GM23338 (cell line): Measurements from ENCODE around the gene JAKMIP1. TPM values are rescaled to one million over a fixed set of nuclear protein-coding genes. Genes with fewer than 3 reads are reported as not detected.

Source experiments
- ATAC-seq: fragments of 200-7000 bp; cut with Tn5 transposase; 3 replicates; pipeline ENCODE4 v1.9.1; 2020
- DNase-seq: peaks from one replicate; pipeline ENCODE4 v3.0.0-alpha.2; 2015; ENCODE audit warnings: low spot score
- H2AFZ ChIP-seq: fragments of 200-600 bp; sonication (generic); 2 replicates; pipeline ENCODE4 v1.8.0; 2016; ENCODE audit warnings: antibody characterized with exemption, mild to moderate bottlenecking, moderate library complexity
- H3F3A ChIP-seq: fragments of 200-600 bp; sonication (generic); replicated peaks from 2 replicates; pipeline ENCODE4 v1.8.0; 2017; ENCODE audit warnings: antibody characterized with exemption, mixed run types, low read depth
- H3K27ac ChIP-seq: fragments of 200-600 bp; sonication (generic); 2 replicates; pipeline ENCODE4 v1.6.1; 2016; ENCODE audit warnings: low read depth
- H3K27me3 ChIP-seq: fragments of 200-600 bp; sonication (generic); 2 replicates; pipeline ENCODE4 v1.8.0; 2016; ENCODE audit warnings: mild to moderate bottlenecking, mixed run types, moderate library complexity; ENCODE audit not compliant: insufficient read depth
- H3K36me3 ChIP-seq: fragments of 200-600 bp; sonication (generic); 2 replicates; pipeline ENCODE4 v1.8.0; 2016; ENCODE audit warnings: mild to moderate bottlenecking; ENCODE audit not compliant: insufficient read depth
- H3K4me1 ChIP-seq: fragments of 200-600 bp; sonication (generic); 2 replicates; pipeline ENCODE4 v1.8.0; 2016; ENCODE audit warnings: mild to moderate bottlenecking, moderate library complexity; ENCODE audit not compliant: insufficient read depth
- H3K4me2 ChIP-seq: fragments of 200-600 bp; sonication (generic); 2 replicates; pipeline ENCODE4 v1.7.1; 2017; ENCODE audit warnings: mixed run types
- H3K4me3 ChIP-seq: fragments of 200-600 bp; sonication (generic); 2 replicates; pipeline ENCODE4 v1.6.1; 2016; ENCODE audit warnings: mixed run types
- H3K79me2 ChIP-seq: fragments of 200-600 bp; sonication (generic); replicated peaks from 2 replicates; pipeline ENCODE4 v1.8.0; 2017; ENCODE audit warnings: mild to moderate bottlenecking; ENCODE audit not compliant: insufficient read depth
- H3K9me2 ChIP-seq: fragments of 200-600 bp; sonication (generic); 2 replicates; pipeline ENCODE4 v1.8.0; 2017; ENCODE audit not compliant: insufficient read depth
- H4K20me1 ChIP-seq: fragments of 200-600 bp; sonication (generic); replicated peaks from 2 replicates; pipeline ENCODE4 v1.8.0; 2017; ENCODE audit warnings: mild to moderate bottlenecking; ENCODE audit not compliant: insufficient read depth
- H3K27ac Mint-ChIP-seq: 2 replicates; pipeline ENCODE4 v1.8.0; 2020; ENCODE audit warnings: inconsistent platforms, mild to moderate bottlenecking, moderate library complexity, mixed read lengths
- H3K27me3 Mint-ChIP-seq: 3 replicates; pipeline ENCODE4 v1.8.0; 2022; ENCODE audit warnings: low read depth, mild to moderate bottlenecking, moderate library complexity, mixed read lengths, inconsistent platforms; ENCODE audit not compliant: insufficient read depth, poor library complexity
- H3K36me3 Mint-ChIP-seq: 3 replicates; pipeline ENCODE4 v1.8.0; 2021; ENCODE audit warnings: low read depth, mild to moderate bottlenecking, inconsistent platforms, moderate library complexity, mixed read lengths
- H3K4me1 Mint-ChIP-seq: 3 replicates; pipeline ENCODE4 v1.8.0; 2020; ENCODE audit warnings: mild to moderate bottlenecking, inconsistent platforms, mixed read lengths
- H3K4me3 Mint-ChIP-seq: 3 replicates; pipeline ENCODE4 v1.8.0; 2021; ENCODE audit warnings: moderate library complexity, mild to moderate bottlenecking, inconsistent platforms, mixed read lengths
- H3K9me3 Mint-ChIP-seq: 3 replicates; pipeline ENCODE4 v1.8.0; 2020; ENCODE audit warnings: moderate library complexity, mild to moderate bottlenecking, inconsistent platforms, mixed read lengths
- CREB1 ChIP-seq: fragments of 250-450 bp; sonication (Bioruptor Pico); IDR thresholded peaks from 2 replicates; pipeline ENCODE4 v1.5.0; 2020; ENCODE audit warnings: low read depth, mild to moderate bottlenecking, moderate library complexity
- ETS1 ChIP-seq: IDR thresholded peaks from 2 replicates; pipeline ENCODE4 v1.6.1; 2016; ENCODE audit warnings: antibody characterized with exemption
- EZH2 ChIP-seq: fragments of 200-600 bp; sonication (generic); IDR thresholded peaks from one replicate; pipeline ENCODE4 v1.8.0; 2017; ENCODE audit warnings: antibody characterized with exemption, mild to moderate bottlenecking, low read depth; ENCODE audit not compliant: unreplicated experiment
- EZH2phosphoT487 ChIP-seq: fragments of 200-600 bp; sonication (generic); IDR thresholded peaks from one replicate; pipeline ENCODE4 v1.8.1; 2018; ENCODE audit warnings: antibody characterized with exemption; ENCODE audit not compliant: unreplicated experiment
- JUNB ChIP-seq: IDR thresholded peaks from one replicate; pipeline ENCODE4 v1.6.1; 2016; ENCODE audit warnings: antibody characterized with exemption; ENCODE audit not compliant: unreplicated experiment
- NANOG ChIP-seq: IDR thresholded peaks from 2 replicates; pipeline ENCODE4 v1.6.1; 2016; ENCODE audit warnings: antibody characterized with exemption, borderline replicate concordance
- POLR2AphosphoS5 ChIP-seq: IDR thresholded peaks from 2 replicates; pipeline ENCODE4 v1.6.1; 2016; ENCODE audit warnings: antibody characterized with exemption, low read depth
- STAT1 ChIP-seq: IDR thresholded peaks from one replicate; pipeline ENCODE4 v1.6.1; 2016; ENCODE audit warnings: antibody characterized with exemption; ENCODE audit not compliant: unreplicated experiment
- ZNF114 ChIP-seq: fragments of 250-450 bp; sonication (Bioruptor Pico); IDR thresholded peaks from 2 replicates; pipeline ENCODE4 v1.5.0; 2020; ENCODE audit warnings: mild to moderate bottlenecking, moderate library complexity
- ZNF331 ChIP-seq: fragments of 250-450 bp; sonication (Bioruptor Pico); IDR thresholded peaks from 2 replicates; pipeline ENCODE4 v1.5.0; 2020; ENCODE audit warnings: low read depth, mild to moderate bottlenecking, moderate library complexity
- polyA plus RNA-seq: library from polyadenylated mRNA; unstranded; fragments of >200 nt; fragmentation: Nextera tagmentation; extraction: Ambion mirVana; gene quantifications from 2 replicates; pipeline ENCODE4 v1.2.1, GENCODE V29; 2016
- total RNA-seq: library from RNA; depleted of rRNA; stranded (reverse); fragments of >200 nt; shearing (Covaris generic); gene quantifications from 2 replicates; pipeline ENCODE4 v1.2.3, GENCODE V29; 2014
- TF ChIP-seq, protein P1 (sequence below), 2 experiments: fragments of 200-600 bp in 1 of 2; sonication (generic) in 1 of 2; conservative IDR thresholded peaks; 2 replicates each; pipeline versions ENCODE4 v1.5.1 to v1.6.1; 2016 to 2017; ENCODE audit warnings: antibody characterized with exemption in 2 of 2, low read depth in 2 of 2, mild to moderate bottlenecking in 2 of 2, moderate library complexity in 1 of 2
- TF ChIP-seq, protein P2 (sequence below): IDR thresholded peaks from one replicate; pipeline ENCODE4 v1.6.1; 2018; ENCODE audit warnings: antibody characterized with exemption; ENCODE audit not compliant: unreplicated experiment
- TF ChIP-seq, protein P3 (sequence below): fragments of 250-450 bp; sonication (Bioruptor Pico); IDR thresholded peaks from 2 replicates; pipeline ENCODE4 v1.5.0; 2020; ENCODE audit warnings: mild to moderate bottlenecking, moderate library complexity

The JAKMIP1 gene
- total and polyA plus RNA-seq, 2 experiments from 2014 or later = 4.6 to 5.1 TPM

GRCh38 chr4:6011271-6011671, 189.1 kb downstream of the JAKMIP1 start:
- Mint-ChIP-seq H3K4me1 (peaks cover 17% of the 10 kb centered on the region), H3K27ac (no peak overlapping the region), H3K27me3 (peaks cover 19% of the 10 kb centered on the region), H3K9me3 (no peaks in the 10 kb centered on the region; the same call in 2 of the 3 replicates), H3K36me3 (no peaks in the 10 kb centered on the region), H3K4me3 (no peak overlapping the region)
- no peaks in the 10 kb centered on the region for H3K9me2 ChIP-seq
- H2AFZ ChIP-seq = no peak overlapping the region
- ATAC-seq (no peak), DNase-seq (no peak)
- no peak overlapping the region for H3K4me2 ChIP-seq
- no peak overlapping the region for H3K27ac ChIP-seq
- peaks cover 4% of the 10 kb centered on the region; the same call in 1 of the 2 replicates for H3K4me1 ChIP-seq
- H3F3A ChIP-seq = no peaks in the 10 kb centered on the region
- H3K4me3 ChIP-seq = no peak overlapping the region
- no peaks in the 10 kb centered on the region for H3K79me2 ChIP-seq
- no peaks in the 10 kb centered on the region for H4K20me1 ChIP-seq
- H3K36me3 ChIP-seq = no peaks in the 10 kb centered on the region
- no peaks in the 10 kb centered on the region for H3K27me3 ChIP-seq
- TF ChIP-seq STAT1 (no peak), ZNF114 (CRISPR knock-in tag) (no peak), POLR2AphosphoS5 (no peak), EZH2 (no peak), CREB1 (CRISPR knock-in tag) (no peak), JUNB (no peak), ZNF331 (CRISPR knock-in tag) (no peak), EZH2phosphoT487 (no peak), ETS1 (no peak), NANOG (no peak)
- TF ChIP-seq, protein P1, sequence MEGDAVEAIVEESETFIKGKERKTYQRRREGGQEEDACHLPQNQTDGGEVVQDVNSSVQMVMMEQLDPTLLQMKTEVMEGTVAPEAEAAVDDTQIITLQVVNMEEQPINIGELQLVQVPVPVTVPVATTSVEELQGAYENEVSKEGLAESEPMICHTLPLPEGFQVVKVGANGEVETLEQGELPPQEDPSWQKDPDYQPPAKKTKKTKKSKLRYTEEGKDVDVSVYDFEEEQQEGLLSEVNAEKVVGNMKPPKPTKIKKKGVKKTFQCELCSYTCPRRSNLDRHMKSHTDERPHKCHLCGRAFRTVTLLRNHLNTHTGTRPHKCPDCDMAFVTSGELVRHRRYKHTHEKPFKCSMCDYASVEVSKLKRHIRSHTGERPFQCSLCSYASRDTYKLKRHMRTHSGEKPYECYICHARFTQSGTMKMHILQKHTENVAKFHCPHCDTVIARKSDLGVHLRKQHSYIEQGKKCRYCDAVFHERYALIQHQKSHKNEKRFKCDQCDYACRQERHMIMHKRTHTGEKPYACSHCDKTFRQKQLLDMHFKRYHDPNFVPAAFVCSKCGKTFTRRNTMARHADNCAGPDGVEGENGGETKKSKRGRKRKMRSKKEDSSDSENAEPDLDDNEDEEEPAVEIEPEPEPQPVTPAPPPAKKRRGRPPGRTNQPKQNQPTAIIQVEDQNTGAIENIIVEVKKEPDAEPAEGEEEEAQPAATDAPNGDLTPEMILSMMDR (conservative IDR thresholded peaks at IDR 0.05; ENCODE audit: low read depth in 2 of 2) = no peak
- TF ChIP-seq, protein P2, sequence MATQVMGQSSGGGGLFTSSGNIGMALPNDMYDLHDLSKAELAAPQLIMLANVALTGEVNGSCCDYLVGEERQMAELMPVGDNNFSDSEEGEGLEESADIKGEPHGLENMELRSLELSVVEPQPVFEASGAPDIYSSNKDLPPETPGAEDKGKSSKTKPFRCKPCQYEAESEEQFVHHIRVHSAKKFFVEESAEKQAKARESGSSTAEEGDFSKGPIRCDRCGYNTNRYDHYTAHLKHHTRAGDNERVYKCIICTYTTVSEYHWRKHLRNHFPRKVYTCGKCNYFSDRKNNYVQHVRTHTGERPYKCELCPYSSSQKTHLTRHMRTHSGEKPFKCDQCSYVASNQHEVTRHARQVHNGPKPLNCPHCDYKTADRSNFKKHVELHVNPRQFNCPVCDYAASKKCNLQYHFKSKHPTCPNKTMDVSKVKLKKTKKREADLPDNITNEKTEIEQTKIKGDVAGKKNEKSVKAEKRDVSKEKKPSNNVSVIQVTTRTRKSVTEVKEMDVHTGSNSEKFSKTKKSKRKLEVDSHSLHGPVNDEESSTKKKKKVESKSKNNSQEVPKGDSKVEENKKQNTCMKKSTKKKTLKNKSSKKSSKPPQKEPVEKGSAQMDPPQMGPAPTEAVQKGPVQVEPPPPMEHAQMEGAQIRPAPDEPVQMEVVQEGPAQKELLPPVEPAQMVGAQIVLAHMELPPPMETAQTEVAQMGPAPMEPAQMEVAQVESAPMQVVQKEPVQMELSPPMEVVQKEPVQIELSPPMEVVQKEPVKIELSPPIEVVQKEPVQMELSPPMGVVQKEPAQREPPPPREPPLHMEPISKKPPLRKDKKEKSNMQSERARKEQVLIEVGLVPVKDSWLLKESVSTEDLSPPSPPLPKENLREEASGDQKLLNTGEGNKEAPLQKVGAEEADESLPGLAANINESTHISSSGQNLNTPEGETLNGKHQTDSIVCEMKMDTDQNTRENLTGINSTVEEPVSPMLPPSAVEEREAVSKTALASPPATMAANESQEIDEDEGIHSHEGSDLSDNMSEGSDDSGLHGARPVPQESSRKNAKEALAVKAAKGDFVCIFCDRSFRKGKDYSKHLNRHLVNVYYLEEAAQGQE = no peak
- TF ChIP-seq, protein P3, sequence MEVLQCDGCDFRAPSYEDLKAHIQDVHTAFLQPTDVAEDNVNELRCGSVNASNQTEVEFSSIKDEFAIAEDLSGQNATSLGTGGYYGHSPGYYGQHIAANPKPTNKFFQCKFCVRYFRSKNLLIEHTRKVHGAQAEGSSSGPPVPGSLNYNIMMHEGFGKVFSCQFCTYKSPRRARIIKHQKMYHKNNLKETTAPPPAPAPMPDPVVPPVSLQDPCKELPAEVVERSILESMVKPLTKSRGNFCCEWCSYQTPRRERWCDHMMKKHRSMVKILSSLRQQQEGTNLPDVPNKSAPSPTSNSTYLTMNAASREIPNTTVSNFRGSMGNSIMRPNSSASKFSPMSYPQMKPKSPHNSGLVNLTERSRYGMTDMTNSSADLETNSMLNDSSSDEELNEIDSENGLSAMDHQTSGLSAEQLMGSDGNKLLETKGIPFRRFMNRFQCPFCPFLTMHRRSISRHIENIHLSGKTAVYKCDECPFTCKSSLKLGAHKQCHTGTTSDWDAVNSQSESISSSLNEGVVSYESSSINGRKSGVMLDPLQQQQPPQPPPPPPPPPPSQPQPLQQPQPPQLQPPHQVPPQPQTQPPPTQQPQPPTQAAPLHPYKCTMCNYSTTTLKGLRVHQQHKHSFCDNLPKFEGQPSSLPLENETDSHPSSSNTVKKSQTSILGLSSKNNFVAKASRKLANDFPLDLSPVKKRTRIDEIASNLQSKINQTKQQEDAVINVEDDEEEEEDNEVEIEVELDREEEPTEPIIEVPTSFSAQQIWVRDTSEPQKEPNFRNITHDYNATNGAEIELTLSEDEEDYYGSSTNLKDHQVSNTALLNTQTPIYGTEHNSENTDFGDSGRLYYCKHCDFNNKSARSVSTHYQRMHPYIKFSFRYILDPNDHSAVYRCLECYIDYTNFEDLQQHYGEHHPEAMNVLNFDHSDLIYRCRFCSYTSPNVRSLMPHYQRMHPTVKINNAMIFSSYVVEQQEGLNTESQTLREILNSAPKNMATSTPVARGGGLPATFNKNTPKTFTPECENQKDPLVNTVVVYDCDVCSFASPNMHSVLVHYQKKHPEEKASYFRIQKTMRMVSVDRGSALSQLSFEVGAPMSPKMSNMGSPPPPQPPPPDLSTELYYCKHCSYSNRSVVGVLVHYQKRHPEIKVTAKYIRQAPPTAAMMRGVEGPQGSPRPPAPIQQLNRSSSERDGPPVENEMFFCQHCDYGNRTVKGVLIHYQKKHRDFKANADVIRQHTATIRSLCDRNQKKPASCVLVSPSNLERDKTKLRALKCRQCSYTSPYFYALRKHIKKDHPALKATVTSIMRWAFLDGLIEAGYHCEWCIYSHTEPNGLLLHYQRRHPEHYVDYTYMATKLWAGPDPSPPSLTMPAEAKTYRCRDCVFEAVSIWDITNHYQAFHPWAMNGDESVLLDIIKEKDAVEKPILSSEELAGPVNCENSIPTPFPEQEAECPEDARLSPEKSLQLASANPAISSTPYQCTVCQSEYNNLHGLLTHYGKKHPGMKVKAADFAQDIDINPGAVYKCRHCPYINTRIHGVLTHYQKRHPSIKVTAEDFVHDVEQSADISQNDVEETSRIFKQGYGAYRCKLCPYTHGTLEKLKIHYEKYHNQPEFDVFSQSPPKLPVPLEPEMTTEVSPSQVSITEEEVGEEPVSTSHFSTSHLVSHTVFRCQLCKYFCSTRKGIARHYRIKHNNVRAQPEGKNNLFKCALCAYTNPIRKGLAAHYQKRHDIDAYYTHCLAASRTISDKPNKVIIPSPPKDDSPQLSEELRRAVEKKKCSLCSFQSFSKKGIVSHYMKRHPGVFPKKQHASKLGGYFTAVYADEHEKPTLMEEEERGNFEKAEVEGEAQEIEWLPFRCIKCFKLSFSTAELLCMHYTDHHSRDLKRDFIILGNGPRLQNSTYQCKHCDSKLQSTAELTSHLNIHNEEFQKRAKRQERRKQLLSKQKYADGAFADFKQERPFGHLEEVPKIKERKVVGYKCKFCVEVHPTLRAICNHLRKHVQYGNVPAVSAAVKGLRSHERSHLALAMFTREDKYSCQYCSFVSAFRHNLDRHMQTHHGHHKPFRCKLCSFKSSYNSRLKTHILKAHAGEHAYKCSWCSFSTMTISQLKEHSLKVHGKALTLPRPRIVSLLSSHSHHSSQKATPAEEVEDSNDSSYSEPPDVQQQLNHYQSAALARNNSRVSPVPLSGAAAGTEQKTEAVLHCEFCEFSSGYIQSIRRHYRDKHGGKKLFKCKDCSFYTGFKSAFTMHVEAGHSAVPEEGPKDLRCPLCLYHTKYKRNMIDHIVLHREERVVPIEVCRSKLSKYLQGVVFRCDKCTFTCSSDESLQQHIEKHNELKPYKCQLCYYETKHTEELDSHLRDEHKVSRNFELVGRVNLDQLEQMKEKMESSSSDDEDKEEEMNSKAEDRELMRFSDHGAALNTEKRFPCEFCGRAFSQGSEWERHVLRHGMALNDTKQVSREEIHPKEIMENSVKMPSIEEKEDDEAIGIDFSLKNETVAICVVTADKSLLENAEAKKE (CRISPR knock-in tag) = no peak
